ENCODE measurements around the gene SLC6A11.

DNA sequence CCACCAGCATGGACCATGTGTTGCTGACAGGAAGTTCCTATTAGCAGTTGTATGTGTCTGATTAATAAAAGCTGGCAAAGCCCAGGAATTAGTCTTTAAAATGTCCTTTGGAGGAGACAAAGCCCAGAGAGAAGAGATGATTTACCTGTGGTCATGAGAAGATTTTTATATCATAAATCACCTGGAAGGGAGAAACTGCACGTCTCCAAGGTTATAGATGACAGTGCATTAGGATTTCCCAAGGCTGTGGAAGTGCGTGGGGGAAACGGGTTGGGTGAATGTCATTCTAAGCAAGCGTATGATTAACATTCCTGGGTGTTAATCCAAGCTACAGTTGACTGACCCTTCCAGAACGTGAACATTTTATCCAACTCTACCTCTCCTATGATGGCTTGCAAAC, 76.6 kb downstream of the SLC6A11 start:
- TF ChIP-seq POLR2A (IDR thresholded peaks at IDR 0.05): no peak
- TF ChIP-seq CTCF (IDR thresholded peaks at IDR 0.05): no peak
